Epithelial cell of proximal tubule (primary cell): ENCODE measurements around the gene LEKR1. TPM values are rescaled to one million over a fixed set of nuclear protein-coding genes. Genes with fewer than 3 reads are reported as not detected.

Experiments
- DNase-seq: peaks from one replicate; pipeline ENCODE4 v3.0.0-alpha.2; 2011; ENCODE audit warnings: low read depth
- H3K4me3 ChIP-seq: 2 replicates; pipeline ENCODE4 v1.5.1; 2011; ENCODE audit warnings: low read depth, mild to moderate bottlenecking, low read length
- CTCF ChIP-seq: conservative IDR thresholded peaks from 2 replicates; pipeline ENCODE4 v1.5.1; 2012; ENCODE audit warnings: low read depth, mild to moderate bottlenecking, low read length
- total RNA-seq: library from RNA; depleted of rRNA; stranded (reverse); fragments of >200 nt; gene quantifications from 2 replicates; pipeline ENCODE4 v1.2.3, GENCODE V29; 2015

Gene LEKR1
- total RNA-seq, 1 donor from 2014 or later: 0.06 TPM

- TF ChIP-seq CTCF: no peak
- H3K4me3 ChIP-seq: no peak overlapping the region
- no peak for DNase-seq
Measured at GRCh38 chr3:157083824-157084223, 257.7 kb downstream of the LEKR1 start.

GRCh38 chr3:157086060-157086750 is 260.1 kb downstream of the LEKR1 start:
- DNase-seq: no peak
- no peak overlapping the region for H3K4me3 ChIP-seq
- TF ChIP-seq CTCF: no peak

GRCh38 chr3:157086775-157087174 is 260.6 kb downstream of the LEKR1 start:
- no peak for TF ChIP-seq CTCF
- H3K4me3 ChIP-seq: no peak overlapping the region
- DNase-seq: no peak

- no peak for TF ChIP-seq CTCF
- no peak for DNase-seq
- no peak overlapping the region for H3K4me3 ChIP-seq
Measured at GRCh38 chr3:157087373-157087772, 261.2 kb downstream of the LEKR1 start.

- TF ChIP-seq CTCF: no peak
- H3K4me3 ChIP-seq: peak overlapping the region; percentile 66
- DNase-seq: no peak
Measured at GRCh38 chr3:157087780-157088600, 261.8 kb downstream of the LEKR1 start.

- TF ChIP-seq CTCF: peak; percentile 10
- DNase-seq: no peak
- peak overlapping the region; percentile 66 for H3K4me3 ChIP-seq
Measured at GRCh38 chr3:157088601-157089454, 262.7 kb downstream of the LEKR1 start.
